Thyroid gland (tissue), 4 donors: Measurements from ENCODE around the gene CUL2. TPM values are rescaled to one million over a fixed set of nuclear protein-coding genes. Genes with fewer than 3 reads are reported as not detected.

Experiments
- DNase-seq, 2 donors: peaks; one replicate each; pipeline ENCODE4 v3.0.0-alpha.2; 2019
- H3K27ac ChIP-seq, 3 donors: fragments of 200-600 bp; sonication (generic); 1 replicate in 2 of 3; 2 replicates in 1 of 3; pipeline ENCODE4 v1.5.1; 2016 to 2019; ENCODE audit warnings: mild to moderate bottlenecking in 1 of 3, moderate library complexity in 1 of 3
- H3K27me3 ChIP-seq: fragments of 200-600 bp; sonication (generic); one replicate; pipeline ENCODE4 v1.5.1; 2019
- H3K36me3 ChIP-seq, 2 donors: fragments of 200-600 bp; sonication (generic); one replicate each; pipeline ENCODE4 v1.5.1; 2016 to 2019
- H3K4me1 ChIP-seq, 2 donors: fragments of 200-600 bp; sonication (generic); one replicate each; pipeline ENCODE4 v1.5.1; 2017 to 2019
- H3K4me3 ChIP-seq, 3 donors: fragments of 200-600 bp; sonication (generic); replicated peaks in 1 of 3; 1 replicate in 2 of 3; 2 replicates in 1 of 3; pipeline ENCODE4 v1.5.1; 2016; ENCODE audit warnings: mild to moderate bottlenecking in 1 of 3
- H3K9me3 ChIP-seq: fragments of 200-600 bp; sonication (generic); one replicate; pipeline ENCODE4 v1.5.1; 2017
- POLR2A ChIP-seq, 2 donors: fragments of 450-650 bp; IDR thresholded peaks; one replicate each; pipeline ENCODE4 v1.6.1; 2017; ENCODE audit warnings: antibody characterized with exemption in 2 of 2, mild to moderate bottlenecking in 2 of 2, moderate library complexity in 1 of 2
- WGBS, 2 donors: methylation state at CpG; one replicate each; pipeline ENCODE4 v1.1.5; 2017; 5-methylcytosine and 5-hydroxymethylcytosine counted together
- intact Hi-C: fragments of 100-400 bp; cut with DNase I; formaldehyde crosslinking; loops from one replicate; pipeline ENCODE4 v1.15.1; 2023
- total RNA-seq, 4 donors: library from RNA; depleted of rRNA; stranded (reverse); fragments of >200 nt; gene quantifications; one replicate each; pipeline ENCODE4 v1.2.3, GENCODE V29; 2016
- TF ChIP-seq, protein P1 (sequence below), 6 experiments: fragments of 200-600 bp in 3 of 6; fragments of 450-650 bp in 3 of 6; sonication (generic) in 3 of 6; IDR thresholded peaks; one replicate each; pipeline ENCODE4 v1.5.1; 2016 to 2019; ENCODE audit warnings: antibody characterized with exemption in 6 of 6, mild to moderate bottlenecking in 2 of 6, inconsistent platforms in 1 of 6, moderate library complexity in 1 of 6

The CUL2 gene
- total RNA-seq, 4 donors from 2014 or later: 16.5 to 19.0 (median 18.2) TPM

DNA sequence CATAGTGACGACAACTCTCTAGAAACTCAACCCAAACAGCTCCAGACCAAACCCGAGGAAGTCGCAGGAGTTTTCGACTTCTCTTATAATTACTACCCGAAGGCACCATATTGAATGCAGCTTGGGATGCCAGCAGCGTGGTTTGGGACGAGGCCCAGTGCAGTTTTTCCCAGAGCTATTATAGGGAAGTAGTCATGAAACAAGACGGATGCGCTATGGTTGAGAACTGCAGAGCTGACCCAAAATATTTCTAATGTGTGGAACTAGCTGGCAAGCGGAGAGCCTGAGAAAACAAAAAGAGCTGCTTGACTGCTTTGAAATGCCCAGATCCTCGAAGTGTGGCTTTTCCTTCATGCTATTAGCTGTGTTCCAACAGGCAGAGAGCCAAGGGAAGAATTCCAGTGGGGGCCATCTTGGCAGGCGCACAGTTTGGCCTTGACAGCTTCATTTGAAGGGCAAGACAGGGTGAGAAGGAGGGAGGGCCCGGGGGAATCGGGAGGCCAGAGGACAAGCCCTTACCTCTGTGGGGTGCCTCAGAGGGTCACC lies 122.7 kb downstream of the CUL2 start:
- peaks cover 58 to 72% of the 10 kb centered on the region in 2 donors for H3K4me1 ChIP-seq
- no peaks in the 10 kb centered on the region for H3K27me3 ChIP-seq
- no peaks in the 10 kb centered on the region for H3K9me3 ChIP-seq
- intact Hi-C loops: loop anchor here (10.0 kb wide), 1 partner anchor 303 kb away; no protein-coding TSS in a partner anchor
- no peaks in the 10 kb centered on the region for H3K36me3 ChIP-seq
- peak; percentile 95 to 97 for DNase-seq
- TF ChIP-seq POLR2A (IDR thresholded peaks at IDR 0.05): no peak
- TF ChIP-seq, protein P1, sequence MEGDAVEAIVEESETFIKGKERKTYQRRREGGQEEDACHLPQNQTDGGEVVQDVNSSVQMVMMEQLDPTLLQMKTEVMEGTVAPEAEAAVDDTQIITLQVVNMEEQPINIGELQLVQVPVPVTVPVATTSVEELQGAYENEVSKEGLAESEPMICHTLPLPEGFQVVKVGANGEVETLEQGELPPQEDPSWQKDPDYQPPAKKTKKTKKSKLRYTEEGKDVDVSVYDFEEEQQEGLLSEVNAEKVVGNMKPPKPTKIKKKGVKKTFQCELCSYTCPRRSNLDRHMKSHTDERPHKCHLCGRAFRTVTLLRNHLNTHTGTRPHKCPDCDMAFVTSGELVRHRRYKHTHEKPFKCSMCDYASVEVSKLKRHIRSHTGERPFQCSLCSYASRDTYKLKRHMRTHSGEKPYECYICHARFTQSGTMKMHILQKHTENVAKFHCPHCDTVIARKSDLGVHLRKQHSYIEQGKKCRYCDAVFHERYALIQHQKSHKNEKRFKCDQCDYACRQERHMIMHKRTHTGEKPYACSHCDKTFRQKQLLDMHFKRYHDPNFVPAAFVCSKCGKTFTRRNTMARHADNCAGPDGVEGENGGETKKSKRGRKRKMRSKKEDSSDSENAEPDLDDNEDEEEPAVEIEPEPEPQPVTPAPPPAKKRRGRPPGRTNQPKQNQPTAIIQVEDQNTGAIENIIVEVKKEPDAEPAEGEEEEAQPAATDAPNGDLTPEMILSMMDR (IDR thresholded peaks at IDR 0.05): no peak
- peak overlapping the region; percentile 63 to 91 (median 77) for H3K27ac ChIP-seq
- 13 to 26% methylated on average over 14 of the region's 14 CpGs for WGBS, 2 donors
- no peak overlapping the region for H3K4me3 ChIP-seq

DNA sequence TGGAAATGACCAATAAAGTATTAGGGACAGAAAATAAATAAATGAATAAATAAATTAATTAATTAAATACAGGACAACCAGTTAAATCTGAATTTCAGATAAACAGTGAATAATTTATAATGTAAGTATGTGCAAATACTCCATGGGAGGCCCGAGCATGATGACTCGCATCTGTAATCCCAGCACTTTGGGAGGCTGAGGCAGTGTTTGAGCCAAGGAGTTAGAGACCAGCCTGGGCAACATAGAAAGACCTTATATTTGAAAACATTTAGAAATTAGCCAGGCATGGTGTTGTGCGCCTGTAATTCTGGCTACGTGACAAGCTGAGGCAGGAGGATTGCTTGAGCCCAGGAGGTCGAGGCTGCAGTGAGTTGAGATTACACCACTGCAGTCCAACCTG lies 123.7 kb downstream of the CUL2 start:
- H3K4me1 ChIP-seq: peaks cover 49 to 62% of the 10 kb centered on the region in 2 donors
- peak in 1 of 2 donors; percentile 48 for DNase-seq
- no peaks in the 10 kb centered on the region for H3K27me3 ChIP-seq
- 64 to 69% methylated on average over 5 of the region's 5 CpGs for WGBS, 2 donors
- H3K36me3 ChIP-seq: no peaks in the 10 kb centered on the region
- TF ChIP-seq, protein P1 (IDR thresholded peaks at IDR 0.05): no peak
- TF ChIP-seq POLR2A (IDR thresholded peaks at IDR 0.05): no peak
- no peak overlapping the region for H3K4me3 ChIP-seq
- H3K9me3 ChIP-seq: no peaks in the 10 kb centered on the region
- intact Hi-C loops: loop anchor here (10.0 kb wide), 1 partner anchor 302 kb away; no protein-coding TSS in a partner anchor
- H3K27ac ChIP-seq: peak overlapping the region; percentile 75 to 91 (median 77)

DNA sequence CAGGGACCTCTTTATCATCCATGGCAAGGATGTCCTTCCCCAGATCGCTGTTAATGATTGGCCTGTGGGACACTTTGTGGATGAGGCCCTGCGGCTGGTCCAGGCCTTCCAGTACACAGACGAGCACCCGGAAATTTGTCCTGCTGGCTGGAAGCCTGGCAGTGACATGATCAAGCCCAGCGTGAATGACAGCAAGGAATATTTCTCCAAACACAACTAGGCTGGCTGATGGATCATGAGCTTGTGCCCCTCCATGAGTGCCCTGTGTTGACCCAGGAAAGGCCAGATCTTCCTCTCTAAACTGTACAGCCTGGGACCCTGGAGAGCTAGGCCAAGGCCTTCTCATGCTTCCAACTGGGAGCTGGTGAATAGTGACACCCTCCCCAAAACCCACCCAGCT lies 124.1 kb downstream of the CUL2 start:
- Histone ChIP-seq H3K36me3 (no peaks in the 10 kb centered on the region), H3K9me3 (no peaks in the 10 kb centered on the region), H3K27ac (peak overlapping the region; percentile 75 to 91 (median 77)), H3K4me3 (no peak overlapping the region), H3K4me1 (peaks cover 45 to 59% of the 10 kb centered on the region in 2 donors), H3K27me3 (no peaks in the 10 kb centered on the region)
- TF ChIP-seq POLR2A (IDR thresholded peaks at IDR 0.05): no peak
- TF ChIP-seq, protein P1 (IDR thresholded peaks at IDR 0.05): no peak
- intact Hi-C loops: loop anchor here (10.0 kb wide), 1 partner anchor 301 kb away; no protein-coding TSS in a partner anchor
- DNase-seq: no peak
- 76 to 79% methylated on average over 5 of the region's 5 CpGs for WGBS, 2 donors

DNA sequence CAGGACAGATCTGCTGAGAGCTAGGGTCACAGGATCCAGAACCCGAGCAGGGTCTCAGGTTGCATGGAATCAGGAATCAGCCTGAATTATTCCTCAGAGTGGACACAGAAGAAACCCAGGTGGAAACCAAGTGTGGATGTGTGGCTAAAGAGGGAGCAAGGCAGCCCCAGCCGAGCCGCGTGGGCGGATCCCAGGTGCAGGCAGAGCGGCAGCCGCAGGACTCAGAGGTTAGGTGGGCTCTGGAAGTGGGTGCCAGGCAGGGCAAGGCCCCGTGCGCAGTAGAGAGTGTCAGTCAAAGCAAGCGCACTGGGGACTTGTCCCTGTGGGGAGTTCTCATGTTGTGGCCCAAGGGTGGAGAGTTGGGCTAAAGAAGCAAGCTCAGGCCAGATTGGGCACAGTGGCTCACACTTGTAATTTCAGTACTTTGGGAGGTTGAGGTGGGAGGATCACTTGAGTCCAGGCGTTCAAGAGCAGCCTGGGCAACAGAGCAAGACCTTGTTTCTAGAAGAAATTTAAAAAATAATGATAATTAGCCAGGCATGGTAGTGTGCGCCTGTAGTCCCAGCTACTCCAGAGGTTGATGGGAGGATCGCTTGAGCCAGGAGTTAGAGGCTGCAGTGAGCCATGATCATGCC lies 125.9 kb downstream of the CUL2 start:
- WGBS, 2 donors: 64 to 81% methylated on average over 10 to 13 of the region's 13 CpGs
- Histone ChIP-seq H3K27me3 (no peaks in the 10 kb centered on the region), H3K4me1 (peaks cover 35 to 47% of the 10 kb centered on the region in 2 donors), H3K9me3 (no peaks in the 10 kb centered on the region), H3K4me3 (no peak overlapping the region), H3K36me3 (no peaks in the 10 kb centered on the region), H3K27ac (peak overlapping the region; percentile 72 to 91 (median 77))
- peak; percentile 71 to 74 for DNase-seq
- no peak for TF ChIP-seq POLR2A (IDR thresholded peaks at IDR 0.05)
- TF ChIP-seq, protein P1 (IDR thresholded peaks at IDR 0.05): no peak
- intact Hi-C loops: loop anchor here (10.0 kb wide), 1 partner anchor 299 kb away; no protein-coding TSS in a partner anchor

DNA sequence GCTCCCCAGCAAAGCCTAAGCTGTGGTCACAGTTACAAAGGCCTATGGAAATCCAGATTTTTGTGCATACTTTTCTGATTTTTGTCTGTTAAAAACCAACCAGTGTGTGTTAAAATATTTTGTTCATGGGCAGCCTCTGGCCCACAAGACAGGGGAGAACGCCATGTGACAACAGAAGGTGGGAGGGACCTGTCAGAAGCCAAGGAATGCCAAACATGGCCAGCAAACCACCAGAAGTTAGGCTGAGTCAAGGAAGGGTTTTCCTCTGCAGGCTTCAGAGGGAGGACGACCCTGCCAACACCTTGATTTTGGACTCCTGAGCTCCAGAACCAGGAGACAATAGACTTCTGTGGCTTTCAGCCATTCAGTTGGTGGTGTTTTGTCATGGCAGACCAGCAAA lies 127.3 kb downstream of the CUL2 start:
- WGBS, 2 donors: 80 to 95% methylated on average over 2 of the region's 2 CpGs
- Histone ChIP-seq H3K9me3 (no peaks in the 10 kb centered on the region), H3K4me1 (peaks cover 34 to 41% of the 10 kb centered on the region in 2 donors), H3K27ac (no peak overlapping the region), H3K4me3 (no peak overlapping the region), H3K36me3 (no peaks in the 10 kb centered on the region), H3K27me3 (no peaks in the 10 kb centered on the region)
- TF ChIP-seq, protein P1 (IDR thresholded peaks at IDR 0.05): no peak
- no peak for TF ChIP-seq POLR2A (IDR thresholded peaks at IDR 0.05)
- DNase-seq: no peak
- intact Hi-C loops: loop anchor here (10.0 kb wide), 1 partner anchor 298 kb away; no protein-coding TSS in a partner anchor
